Measurements from ENCODE around the gene NPAS3. TPM values are rescaled to one million over a fixed set of nuclear protein-coding genes. Genes with fewer than 3 reads are reported as not detected.

Gene NPAS3
- total and polyA plus RNA-seq, 2 of the 8 experiments (the other 6 are each of a cell fraction or from before 2014, with no cell fraction given): 0.11 to 0.60 TPM

- TF ChIP-seq NANOG (IDR thresholded peaks at IDR 0.05; ENCODE audit: insufficient read depth, low read depth, low read length, poor library complexity, severe bottlenecking) (no peak), ATF3 (IDR thresholded peaks at IDR 0.05; ENCODE audit: insufficient read depth, low read depth, low read length) (no peak), SP4 (IDR thresholded peaks at IDR 0.05; ENCODE audit: low read length) (no peak), EZH2 (IDR thresholded peaks at IDR 0.05; ENCODE audit: low read depth, low read length, severe bottlenecking) (no peak)
Measured at GRCh38 chr14:33510991-33511390, 572.3 kb downstream of the NPAS3 start (continued).

All from H1 (cell line).